NCI-H2196 (cell line): ENCODE data around the gene ASCC1.

Source experiments
- DNase-seq: peaks from one replicate; lab custom pipeline; 2025; ENCODE audit not compliant: unreplicated experiment; lab: John Stamatoyannopoulos, UW

The ASCC1 gene

DNA sequence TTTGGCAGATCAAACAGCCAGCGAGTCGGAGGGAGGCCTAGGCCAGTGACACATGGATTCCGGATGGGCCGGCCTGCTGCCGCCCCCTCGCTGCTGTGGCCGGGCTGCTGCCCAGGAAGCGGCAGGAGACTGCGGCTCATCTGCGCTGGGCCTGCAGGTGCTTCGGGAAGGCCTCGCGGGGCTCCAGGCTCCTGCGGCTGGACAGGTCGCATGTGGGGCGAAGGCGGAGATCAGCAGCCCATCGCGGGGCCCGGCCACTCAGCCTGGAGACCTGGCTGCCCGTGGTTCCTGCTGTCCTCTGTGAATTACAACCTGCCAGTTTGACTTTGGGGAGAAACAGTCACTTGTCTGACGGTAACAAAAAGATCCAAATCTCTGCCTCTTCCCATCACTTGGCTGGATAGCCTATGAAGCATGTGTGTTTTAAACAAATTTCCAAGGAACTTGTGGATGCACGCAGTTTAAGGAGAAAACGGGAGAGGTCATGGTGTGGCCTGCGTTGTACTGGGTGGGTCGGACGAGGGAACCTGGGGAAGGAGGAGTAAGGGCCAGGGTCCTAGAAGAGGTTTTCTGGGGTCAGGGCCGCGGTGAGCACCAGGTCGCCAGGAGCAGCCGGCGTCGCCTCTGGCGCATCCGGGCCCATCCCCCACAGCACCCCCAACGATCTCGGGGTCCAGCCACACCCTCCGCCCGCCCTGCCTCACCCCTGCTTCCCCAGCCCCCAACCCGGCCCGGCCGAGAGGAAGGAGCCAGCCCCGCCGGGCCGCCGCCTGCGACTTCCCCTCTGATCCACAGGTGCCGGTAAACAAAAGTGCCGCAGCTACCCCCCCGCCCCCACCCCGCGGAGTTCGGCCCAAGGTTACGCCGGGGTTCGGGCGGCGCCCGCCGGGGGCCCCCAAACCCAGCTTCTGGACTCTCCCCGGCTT lies 129.3 kb downstream of the ASCC1 start:
- no peak for DNase-seq

DNA sequence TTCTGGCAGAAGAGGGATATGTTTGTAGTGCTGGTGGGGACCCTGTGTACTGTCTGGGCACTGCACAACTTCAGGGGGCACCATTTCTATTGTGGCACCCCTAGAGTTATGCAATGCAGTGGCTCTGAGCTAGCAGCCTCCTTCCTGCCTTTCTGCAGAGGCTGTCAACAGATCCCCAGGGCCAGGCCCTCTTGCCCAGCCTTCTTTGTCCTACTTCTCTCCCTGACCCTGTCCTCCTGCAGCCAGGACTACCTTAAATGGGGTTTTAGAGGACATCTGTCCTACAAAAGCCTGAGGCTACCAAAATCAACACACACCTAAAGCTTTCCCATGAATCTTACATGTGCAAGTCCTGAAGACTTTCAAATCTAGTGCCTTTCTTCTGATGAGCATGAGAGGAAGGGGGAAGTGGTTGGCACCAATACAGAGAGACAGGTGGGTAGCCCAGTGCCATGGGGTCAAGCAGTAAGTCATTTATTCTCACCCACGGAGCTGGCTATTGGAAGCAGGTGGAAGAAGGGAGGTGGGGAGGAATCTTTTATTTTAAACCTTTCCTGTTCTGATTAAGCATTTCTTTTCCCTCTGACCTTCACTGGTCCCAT lies 130.1 kb downstream of the ASCC1 start:
- DNase-seq, result no peak

DNA sequence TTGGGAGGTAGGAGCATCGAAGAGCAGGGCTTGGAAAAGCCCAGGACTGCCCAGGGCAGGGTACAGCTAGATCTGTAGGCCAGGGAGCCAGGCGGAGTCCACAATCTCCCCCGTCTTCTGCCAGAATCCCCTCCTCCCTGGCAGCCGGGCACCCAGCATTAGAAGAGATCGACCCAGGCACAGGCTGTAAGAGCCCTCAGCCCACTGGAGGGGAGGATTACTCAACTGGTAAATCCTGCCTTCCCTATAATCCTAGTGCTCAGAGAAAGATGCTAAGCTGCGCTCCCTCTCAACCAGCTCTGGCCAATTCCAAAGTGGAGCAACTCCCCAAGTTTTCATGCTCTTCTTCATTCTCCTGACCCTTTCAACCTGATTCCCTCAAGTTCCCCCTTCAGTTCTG lies 130.9 kb downstream of the ASCC1 start:
- DNase-seq, result no peak

DNA sequence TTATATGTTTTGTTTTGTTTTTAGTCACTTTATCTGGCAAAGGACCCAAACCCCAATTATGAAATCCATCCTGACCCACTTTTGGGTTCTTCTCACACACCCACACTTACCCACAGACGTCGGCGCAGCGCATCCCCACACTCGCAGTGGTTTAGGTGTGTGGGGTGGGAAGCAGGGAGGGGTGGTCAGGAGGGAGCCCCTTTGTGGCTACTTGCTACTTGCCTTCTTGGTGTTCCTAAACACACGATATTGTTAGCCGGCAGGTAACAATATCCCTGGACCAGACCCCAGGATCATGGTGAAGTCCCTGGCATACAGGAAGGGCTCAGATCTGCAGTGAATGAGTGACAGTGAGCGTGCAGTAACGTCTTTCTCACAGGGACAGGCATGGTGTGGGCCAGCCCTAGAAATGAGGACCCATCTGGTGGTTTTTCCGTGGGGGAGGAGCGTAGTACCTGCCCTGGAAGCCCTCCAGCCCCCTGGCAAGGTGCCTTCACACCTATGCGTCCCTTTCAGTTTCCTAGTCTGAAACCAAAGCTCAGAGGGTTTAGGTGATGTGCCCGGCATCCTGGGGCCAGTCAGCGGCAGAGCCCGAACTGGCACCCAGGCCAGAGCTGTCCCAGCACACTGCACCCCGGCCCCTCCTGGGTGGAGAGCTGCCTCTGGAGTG lies 132.2 kb downstream of the ASCC1 start:
- no peak for DNase-seq

DNA sequence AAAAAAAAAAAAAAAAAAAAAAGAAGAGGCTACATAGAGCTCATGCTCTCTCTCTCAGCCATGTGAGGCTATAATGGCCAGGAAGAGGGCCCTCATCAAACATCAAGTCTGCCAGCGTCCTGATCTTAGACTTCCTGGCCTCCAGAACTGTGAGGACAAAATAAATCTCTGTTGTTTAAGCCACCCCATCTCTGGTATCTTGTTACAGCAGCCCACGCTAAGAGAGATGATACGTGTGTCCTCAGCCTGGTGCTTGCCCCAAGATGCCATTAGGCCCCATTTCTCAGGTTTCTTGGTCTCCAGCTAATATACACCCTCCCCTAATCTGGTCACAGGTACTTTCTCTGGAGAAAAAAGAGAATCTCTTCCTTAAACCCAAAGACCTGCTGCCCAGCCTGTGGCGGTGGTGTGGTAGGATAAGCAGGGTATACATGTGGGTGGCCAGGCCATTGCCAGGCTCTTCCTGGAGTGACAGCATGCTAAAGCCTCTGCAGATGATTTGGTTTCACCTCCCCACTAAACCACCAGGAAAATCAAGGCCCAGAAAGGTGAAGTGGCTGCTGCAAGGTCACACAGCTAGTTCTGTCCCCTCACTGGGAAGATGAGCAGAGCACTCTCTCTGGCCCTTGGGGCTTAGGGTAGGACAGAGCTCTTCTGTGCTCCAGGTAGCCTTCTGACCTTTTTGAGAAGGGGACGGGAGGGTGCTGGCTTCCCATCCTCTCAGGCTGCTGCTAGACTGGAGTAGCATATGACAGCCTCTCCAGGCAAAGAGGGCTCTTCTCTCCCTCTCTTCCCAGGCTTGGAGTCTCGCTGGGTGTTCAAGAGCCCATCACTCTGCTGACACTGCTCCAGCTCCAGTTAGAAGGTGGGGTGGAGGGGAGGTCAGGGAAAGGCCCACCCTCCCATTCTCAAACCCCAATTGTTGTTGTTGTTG lies 133.0 kb downstream of the ASCC1 start:
- no peak for DNase-seq

DNA sequence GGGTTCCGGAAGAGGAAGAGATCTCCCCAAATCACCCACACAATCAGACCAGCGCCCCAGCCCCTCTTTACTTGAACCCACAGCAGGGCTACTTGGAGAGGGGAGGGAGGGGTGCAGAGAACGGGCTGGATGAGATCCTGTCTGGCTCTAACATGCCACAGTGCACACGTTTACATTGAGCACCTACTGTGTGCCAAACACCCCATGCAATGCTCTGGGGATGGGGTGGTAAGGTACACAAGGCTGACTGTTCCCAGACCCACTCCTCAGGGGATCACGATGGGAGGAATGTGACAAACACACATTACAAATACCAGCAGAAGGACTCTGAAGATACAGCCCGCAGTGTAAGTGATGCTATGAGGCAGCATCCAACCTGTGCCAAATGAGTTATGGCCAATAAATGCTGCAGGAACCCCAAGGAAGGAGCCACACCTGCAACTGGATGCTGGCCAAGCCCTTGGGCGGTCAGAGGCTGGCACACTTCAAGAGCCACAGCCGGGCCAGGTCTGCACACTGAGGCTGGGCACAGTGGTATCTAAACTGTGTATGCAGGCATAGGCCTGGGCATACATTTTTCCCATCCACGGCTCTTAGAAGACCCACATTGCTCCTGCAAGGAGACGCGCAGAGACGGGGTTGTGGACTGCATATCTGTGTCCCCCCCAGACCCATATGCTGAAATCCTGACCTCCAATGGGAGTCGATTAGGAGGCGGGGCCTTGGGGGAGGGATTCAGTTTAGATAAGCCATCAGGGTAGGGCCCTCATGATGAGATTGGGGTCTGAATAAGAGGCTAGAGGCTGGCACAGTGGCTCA lies 134.1 kb downstream of the ASCC1 start:
- DNase-seq, result no peak

DNA sequence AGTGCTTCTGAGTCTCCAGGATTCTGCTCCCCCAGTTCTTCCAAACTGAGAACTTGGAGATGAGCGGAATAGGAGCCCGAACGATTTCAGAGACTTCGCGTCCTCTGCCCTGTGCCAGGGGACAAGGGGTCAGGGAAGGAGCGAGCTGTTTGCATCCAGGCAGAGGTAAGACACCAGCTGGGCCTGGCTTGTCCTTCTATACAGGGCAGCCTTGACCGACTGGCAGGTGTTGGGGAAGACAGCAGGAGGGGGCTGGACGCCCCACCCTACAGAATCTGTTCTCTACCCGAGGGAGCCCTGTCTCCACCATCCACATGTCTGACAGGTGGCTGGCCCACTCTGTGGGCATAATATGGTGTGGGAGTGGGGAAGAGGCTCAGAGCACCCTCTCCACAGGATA lies 134.9 kb downstream of the ASCC1 start:
- no peak for DNase-seq

DNA sequence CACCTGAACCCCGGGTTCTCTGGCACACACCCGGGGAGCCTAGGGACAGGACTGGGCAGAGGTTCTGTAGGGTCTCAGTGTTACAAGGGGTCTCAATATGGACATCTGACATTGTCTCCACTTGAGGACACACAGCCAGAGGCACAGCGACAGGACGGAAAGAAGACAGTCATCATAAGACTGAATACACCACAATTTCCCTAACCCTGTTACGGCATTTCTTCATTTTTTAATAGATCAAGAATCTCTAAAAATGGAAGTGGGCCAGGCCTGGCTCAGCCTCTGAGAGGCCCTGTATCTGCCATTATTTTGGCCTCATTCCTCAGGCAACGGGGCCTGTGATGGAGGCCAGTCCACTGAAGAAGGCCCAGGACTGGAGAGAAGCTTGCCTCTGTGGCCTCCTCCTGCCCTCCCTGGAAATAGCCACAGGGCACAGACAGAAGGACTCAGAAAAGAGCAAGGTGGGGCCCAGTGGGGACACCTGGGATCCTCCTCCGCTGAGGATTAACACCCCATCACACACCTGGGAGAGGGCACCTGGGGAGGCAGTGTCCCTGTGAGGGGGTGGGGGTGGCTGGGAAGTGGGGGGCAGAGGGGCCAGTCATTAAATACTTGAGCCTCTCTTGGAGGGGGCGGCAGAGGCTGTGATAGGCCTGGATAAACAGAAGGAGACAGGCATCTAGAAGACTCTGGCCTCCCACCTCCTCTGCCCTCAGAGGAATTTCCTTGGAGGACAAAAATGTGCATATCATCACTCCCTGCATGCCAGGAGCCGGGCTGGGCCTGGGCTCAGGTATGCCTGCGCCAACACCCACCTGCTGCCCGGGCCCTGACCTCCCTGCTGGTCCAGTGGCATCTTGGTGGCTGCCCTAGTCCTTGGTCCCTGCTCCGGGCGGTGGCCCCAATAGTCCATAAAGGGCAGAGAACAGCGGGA lies 135.8 kb downstream of the ASCC1 start:
- no peak for DNase-seq

DNA sequence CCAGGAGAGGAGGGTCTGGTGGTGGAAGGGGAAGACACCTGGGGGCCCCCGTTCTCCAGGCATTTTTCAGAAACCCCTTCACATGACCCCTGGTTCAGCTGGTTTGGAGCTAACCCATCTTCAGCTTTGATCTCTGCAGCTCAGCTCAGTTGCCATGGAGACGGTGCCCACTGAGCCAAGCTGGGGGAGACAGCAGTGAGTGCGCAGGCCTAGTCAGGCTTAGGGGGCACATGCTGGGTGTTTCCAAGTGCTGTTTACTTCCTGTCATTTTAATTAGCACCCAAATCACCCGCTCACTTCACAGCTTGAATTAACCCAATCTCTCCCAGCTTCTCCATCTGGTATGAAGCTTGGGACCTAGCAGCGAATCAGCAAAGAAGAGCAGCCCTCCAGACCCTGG lies 136.7 kb downstream of the ASCC1 start:
- DNase-seq, result no peak

DNA sequence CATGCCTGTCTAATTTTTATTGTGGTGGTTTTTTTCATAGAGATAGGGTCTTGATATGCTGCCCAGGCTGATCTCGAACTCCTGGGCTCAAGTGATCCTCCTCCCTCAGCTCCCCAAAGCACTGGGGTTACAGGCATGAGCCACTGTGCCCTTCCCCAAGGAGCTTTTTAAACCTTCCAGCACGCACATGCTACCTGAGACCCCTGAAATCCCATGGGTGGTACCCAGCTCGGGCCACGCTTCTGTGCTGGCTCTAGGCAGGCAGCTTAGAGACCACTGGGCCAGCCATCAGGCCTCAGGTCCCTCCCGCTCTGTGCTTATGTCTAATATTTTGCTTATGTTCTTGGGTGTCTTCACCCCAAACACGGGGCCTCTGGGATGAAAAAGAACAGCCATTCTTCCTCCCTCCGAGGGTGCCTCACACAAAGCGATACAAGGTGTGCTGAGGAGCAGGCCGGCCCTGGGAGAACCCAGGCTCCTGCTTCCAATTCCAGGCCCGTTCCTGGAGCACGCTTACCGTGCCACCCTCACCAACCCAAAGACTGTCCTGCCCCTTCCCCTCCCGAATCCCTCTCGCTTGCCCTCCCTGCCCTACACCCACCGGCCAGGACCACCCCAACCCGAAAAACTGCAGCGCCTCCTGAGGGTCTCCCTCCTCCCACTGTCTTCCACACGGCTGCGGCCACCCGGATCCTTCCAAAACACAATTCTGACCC lies 138.6 kb downstream of the ASCC1 start:
- DNase-seq, result no peak

DNA sequence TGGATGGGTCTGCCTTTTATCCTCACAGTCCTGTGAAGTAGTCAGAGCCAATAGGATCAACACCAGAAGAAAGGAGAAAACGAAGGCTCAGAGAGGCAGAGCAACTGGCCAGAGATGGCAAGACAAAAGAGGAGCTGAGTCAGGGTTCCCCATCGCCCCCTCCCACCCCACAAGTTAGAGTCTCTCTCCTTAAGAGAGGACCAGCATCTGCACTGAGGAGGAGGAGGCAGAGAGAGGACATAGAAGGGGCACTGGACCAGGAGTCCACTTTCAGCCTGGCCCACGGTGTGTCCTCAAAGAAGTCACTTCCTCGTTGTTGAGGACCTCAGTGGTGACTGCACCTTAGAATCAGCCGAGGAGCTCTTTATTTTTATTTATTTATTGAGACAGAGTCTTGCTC lies 139.3 kb downstream of the ASCC1 start:
- DNase-seq, result no peak

DNA sequence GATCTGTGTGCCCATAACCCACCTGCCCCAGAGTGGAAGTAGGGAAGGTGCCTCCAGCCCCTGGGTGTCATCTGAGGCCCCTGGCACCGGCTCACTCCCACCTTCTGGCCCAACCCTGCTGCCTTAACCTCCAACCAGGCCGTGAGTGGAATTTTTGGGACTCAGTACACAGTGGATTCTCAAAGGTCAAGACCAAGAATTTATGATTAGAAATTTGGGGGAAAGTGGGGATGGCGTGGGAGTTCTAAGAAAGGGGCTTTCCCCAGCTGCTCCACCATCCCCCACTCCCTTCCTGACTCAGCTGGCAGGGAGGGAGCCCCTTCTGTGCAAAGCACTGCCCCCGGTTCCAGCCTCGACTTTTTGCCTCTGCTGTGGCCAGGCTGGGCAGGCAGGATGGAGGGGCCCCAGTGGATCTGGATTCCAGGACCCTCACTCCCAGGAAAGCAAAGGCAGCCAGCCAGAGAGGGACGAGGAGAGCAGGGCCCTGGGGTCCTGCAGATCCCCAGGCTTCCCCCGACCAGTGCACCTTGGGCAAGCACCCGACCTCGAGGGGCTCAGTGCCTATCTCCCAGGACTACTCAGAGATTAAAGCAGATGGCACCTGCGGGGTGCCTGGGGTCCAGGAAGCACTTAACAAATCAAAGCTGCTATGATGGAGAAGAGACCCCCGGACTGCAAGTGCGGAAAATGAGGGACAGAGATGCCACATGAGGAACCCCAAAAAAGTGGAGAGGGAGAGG lies 140.5 kb downstream of the ASCC1 start:
- DNase-seq, result no peak

DNA sequence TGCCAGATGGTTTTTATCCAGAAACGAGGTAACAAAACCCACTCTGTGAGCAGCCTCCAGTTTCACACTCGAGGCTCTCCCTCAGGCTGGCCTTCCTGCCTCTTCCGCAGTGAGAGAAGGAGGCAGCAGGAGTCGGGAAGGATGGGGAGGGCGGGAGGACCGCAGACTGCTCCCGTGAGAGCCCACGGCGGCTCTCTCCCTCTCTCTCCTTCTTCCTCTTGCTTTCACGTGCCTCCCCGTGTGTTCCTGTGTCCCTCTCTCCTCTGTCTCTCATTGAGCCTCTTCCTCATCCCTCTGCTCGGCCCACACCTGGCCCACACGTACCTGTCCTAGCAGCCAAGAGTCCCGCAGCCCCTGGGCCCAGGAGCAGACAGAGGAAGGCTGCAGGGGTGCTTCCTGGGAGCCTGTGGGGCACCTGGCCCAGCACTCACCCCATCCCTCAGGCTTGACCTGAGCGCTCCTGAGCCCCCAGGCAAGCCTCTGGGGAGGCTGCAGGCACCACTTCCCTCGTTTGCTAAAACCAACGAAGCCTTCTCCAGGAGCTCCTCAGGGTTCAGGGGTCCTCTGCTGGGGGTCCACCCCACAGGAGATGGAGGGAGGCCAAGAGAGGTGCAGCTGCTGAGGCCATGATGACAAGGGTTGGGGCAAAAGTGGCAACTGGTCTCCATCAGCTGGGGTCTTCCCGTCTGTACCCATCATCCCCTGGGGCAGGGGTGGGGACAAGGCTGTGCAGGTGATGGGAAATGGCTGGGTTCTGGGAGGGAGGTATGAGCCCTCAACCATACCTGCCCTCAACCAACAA lies 141.3 kb downstream of the ASCC1 start:
- DNase-seq, result no peak

DNA sequence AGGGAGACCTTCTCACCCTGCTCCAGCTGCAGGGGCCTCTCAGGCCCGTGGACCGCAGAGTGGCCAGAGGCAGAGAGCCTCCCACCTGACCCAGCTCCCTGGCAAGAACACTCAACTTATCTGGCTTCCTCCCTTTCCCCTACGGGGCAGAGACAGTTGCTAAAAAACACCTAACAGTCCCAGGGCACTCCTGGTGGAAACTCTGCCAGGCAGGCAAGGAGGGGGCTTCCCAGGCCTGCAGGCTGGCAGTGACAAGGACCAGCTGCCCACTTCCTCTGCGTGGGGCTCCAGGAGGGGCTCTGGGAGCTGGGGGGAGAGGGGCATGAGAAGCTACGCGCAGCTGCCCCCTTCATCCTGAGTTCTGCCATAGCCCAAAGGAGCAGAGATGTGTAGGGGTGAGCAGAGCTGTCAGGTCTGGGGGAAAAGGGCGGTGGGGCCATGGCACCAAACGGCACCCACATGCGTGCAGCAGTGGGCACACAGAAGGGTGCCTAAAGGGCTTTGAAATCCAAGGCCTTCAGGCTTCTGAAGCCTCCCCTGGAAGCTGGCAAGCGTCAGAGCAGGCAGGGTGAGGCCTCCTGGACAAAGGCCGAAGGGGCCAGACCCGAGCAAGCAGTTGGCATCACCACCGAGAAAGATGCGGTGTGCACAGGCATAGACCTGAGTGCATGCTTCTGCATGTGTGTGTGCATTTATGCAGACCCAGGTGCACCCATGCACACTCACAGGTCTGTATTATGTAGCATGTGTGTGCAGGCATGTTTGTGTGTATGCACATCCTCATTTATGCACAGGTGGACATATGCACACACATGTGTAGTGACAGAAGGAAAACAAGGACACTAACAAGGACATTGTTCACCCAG lies 142.1 kb downstream of the ASCC1 start:
- DNase-seq, result no peak

DNA sequence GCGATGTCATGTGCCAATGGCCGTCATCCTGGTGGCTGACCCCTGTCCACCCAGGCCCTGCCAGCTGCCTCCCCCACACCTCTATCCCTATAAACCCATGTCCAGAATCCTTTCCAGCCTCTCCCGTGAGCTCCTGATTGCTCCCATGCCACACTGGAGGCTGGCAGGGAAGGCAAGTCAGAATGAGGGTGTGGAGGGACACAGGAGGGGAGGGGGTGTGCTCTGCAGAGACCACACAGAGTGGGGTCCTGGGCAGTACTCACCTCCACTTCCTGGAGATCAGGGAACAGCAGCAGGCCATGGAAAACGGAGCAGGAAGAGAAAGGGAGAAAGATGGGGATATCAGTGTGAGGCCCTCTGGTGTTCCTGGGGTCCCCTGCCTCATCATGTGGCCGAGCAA lies 143.4 kb downstream of the ASCC1 start:
- DNase-seq, result no peak

DNA sequence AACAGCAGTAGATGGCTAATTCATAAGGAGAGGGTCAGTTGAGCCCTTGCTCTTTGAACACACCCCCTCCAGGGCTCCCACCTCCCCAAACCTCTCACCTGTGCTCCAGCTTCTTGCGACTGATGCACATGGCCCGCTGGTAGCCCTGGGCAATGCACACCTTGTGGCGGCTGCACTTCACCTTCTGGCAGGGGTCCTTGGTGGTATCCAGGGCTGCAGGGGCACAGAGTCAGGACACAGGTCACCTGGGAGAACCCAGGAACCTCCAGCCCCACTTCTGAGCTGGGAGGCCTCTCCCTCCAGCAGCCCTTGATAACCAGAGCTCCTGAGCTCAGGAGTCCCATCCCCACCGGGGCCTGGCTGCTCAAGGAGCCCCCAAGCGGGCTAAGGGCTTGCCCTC lies 144.0 kb downstream of the ASCC1 start:
- DNase-seq, result no peak
